OCI-LY7 (cell line): ENCODE results near the gene PRR5L. TPM values are rescaled to one million over a fixed set of nuclear protein-coding genes. Genes with fewer than 3 reads are reported as not detected.
A peak's percentile ranks its signal among the peaks of the same experiment; 100 is the strongest.

Experiments used
- BruUV-seq: library from RNA; stranded (reverse); fragments of 400-500 nt; replicated peaks from 2 replicates; lab custom pipeline; 2021; lab: Mats Ljungman, UMichigan
- CTCF ChIA-PET: fragments of 300-600 bp; sonication (Branson Sonifier 250); formaldehyde crosslinking; loops from one replicate; lab custom pipeline; 2022; ENCODE audit warnings: antibody characterized with exemption; ENCODE audit not compliant: unreplicated experiment; lab: Charles Lee
- POLR2A ChIA-PET: fragments of 300-600 bp; sonication (Branson Sonifier 250); formaldehyde crosslinking; loops from one replicate; lab custom pipeline; 2022; ENCODE audit warnings: antibody characterized with exemption; lab: Charles Lee
- DNase-seq: peaks from one replicate; pipeline ENCODE4 v3.0.0-alpha.2; 2015; ENCODE audit warnings: low spot score
- H2AFZ ChIP-seq: fragments of 200-600 bp; sonication (generic), shearing (Covaris generic); 2 replicates; pipeline ENCODE4 v1.6.1; 2014; ENCODE audit warnings: mild to moderate bottlenecking, antibody characterized with exemption, low read length, moderate library complexity
- H3K27ac ChIP-seq: fragments of 200-600 bp; sonication (generic); 2 replicates; pipeline ENCODE4 v1.5.1; 2014; ENCODE audit warnings: mixed run types, low read depth, mild to moderate bottlenecking, moderate library complexity, low read length, inconsistent platforms; ENCODE audit not compliant: poor library complexity, severe bottlenecking
- H3K36me3 ChIP-seq: fragments of 200-600 bp; sonication (generic); 2 replicates; pipeline ENCODE4 v1.6.1; 2014; ENCODE audit warnings: mild to moderate bottlenecking, antibody characterized with exemption, low read length, moderate library complexity, mixed read lengths; ENCODE audit not compliant: insufficient read depth
- H3K4me1 ChIP-seq: fragments of 200-600 bp; sonication (generic); 2 replicates; pipeline ENCODE4 v1.5.1; 2014; ENCODE audit warnings: mild to moderate bottlenecking, low read length; ENCODE audit not compliant: insufficient read depth, poor library complexity, severe bottlenecking
- H3K4me2 ChIP-seq: fragments of 200-600 bp; sonication (generic); 2 replicates; pipeline ENCODE4 v1.6.1; 2014; ENCODE audit warnings: mild to moderate bottlenecking, low read length
- H3K4me3 ChIP-seq: fragments of 200-600 bp; sonication (generic); 2 replicates; pipeline ENCODE4 v1.5.1; 2014; ENCODE audit warnings: mild to moderate bottlenecking, low read depth, low read length; ENCODE audit not compliant: poor library complexity, severe bottlenecking
- H3K79me2 ChIP-seq: fragments of 200-600 bp; sonication (generic); 2 replicates; pipeline ENCODE4 v1.6.1; 2016; ENCODE audit warnings: low read depth, mild to moderate bottlenecking, low read length, moderate library complexity, mixed read lengths; ENCODE audit not compliant: insufficient read depth
- H3K9me2 ChIP-seq: fragments of 200-600 bp; sonication (generic); 2 replicates; pipeline ENCODE4 v1.6.1; 2016; ENCODE audit warnings: mild to moderate bottlenecking, low read length, mixed read lengths; ENCODE audit not compliant: insufficient read depth
- H3K9me3 ChIP-seq: fragments of 200-600 bp; sonication (generic); 2 replicates; pipeline ENCODE4 v1.6.1; 2014; ENCODE audit warnings: mild to moderate bottlenecking, mixed run types, low read length, mixed read lengths
- H4K20me1 ChIP-seq: fragments of 200-600 bp; sonication (generic); 2 replicates; pipeline ENCODE4 v1.6.1; 2014; ENCODE audit warnings: mild to moderate bottlenecking, antibody characterized with exemption, low read length, moderate library complexity, mixed read lengths; ENCODE audit not compliant: insufficient read depth
- EZH2phosphoT487 ChIP-seq: fragments of 200-600 bp; sonication (generic); IDR thresholded peaks from 2 replicates; pipeline ENCODE4 v1.6.1; 2018; ENCODE audit warnings: low read depth, borderline replicate concordance, mild to moderate bottlenecking, mixed run types, antibody characterized with exemption, low read length, moderate library complexity, mixed read lengths
- intact Hi-C: fragments of 100-400 bp; cut with micrococcal nuclease; formaldehyde crosslinking; loops from one replicate; pipeline ENCODE4 v1.10.0; 2022; ENCODE audit not compliant: unreplicated experiment
- total RNA-seq, 2 experiments: library from RNA; depleted of rRNA in 1 of 2; stranded (reverse); fragments of >200 nt in 1 of 2; shearing (Covaris generic) in 1 of 2; gene quantifications; 2 replicates each; pipeline ENCODE4 v1.2.3, GENCODE V29; 2014 to 2022
- TF ChIP-seq, protein P1 (sequence below): fragments of 200-600 bp; sonication (generic); conservative IDR thresholded peaks from 2 replicates; pipeline ENCODE4 v1.5.1; 2014; ENCODE audit warnings: mild to moderate bottlenecking, antibody characterized with exemption, low read length, moderate library complexity, mixed read lengths

The PRR5L gene
- total RNA-seq, 2 experiments from 2014 or later: not detected

DNA sequence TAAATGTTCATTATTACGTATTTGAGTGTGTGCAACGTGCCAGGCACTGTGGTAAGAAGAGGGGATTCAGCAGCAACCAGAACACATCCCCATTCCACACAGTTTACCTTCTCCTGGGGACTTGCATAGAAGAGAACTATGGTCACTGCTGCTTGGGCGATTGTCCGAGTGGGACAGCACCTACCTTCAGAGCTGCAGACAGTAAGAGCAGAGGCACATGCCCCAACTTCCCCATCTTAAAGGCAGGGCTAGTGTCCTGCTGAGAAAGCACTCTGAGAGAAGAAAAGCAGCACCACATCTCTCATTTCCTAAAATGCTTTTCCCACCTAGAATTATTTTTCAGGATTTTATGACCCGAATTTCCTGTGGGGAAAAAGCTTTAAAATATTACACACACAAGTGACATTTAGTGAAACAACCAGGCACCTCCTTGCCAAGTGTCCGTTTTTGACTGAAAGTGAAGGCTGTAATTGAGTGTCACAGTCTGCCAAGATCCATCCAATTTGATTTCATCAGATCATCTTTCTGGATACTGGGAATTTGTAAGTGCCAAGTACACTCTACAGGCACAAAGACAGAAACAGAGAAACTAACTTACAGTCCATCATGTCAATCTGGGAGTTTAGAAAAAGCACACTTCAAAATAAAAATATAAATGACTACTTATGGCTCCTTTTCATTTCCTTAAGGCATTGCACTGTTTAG is 189.4 kb downstream of the PRR5L start:
- CTCF ChIA-PET: no interaction called here
- H3K27ac ChIP-seq: no peak overlapping the region

DNA sequence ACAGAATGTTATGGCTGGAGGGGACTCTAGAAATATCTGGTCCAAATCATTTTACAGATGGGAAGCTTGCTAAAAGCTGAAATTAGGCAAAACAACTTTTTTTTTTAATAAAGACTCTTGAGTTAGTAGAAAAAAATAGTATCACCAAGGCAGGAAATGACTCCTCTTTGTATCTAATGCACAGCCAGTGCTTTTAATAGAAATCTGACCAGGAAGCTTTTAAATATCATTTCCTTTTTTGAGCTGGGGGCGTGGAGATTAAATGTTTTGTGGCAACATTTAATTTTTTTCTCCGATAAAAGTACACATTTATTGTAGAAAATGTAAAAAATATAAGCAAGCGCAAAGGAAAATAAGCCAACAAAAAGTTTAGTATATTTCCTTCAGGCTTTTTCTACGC is 191.5 kb downstream of the PRR5L start:
- intact Hi-C loops: no loop called here
- peaks cover 74% of the 10 kb centered on the region for H3K36me3 ChIP-seq
- peak overlapping the region; percentile 47 for H3K4me2 ChIP-seq
- H3K9me3 ChIP-seq: no peaks in the 10 kb centered on the region
- no TSS peak for BruUV-seq
- no peaks in the 10 kb centered on the region for H3K9me2 ChIP-seq
- POLR2A ChIA-PET: interaction anchor here (0.6 to 1.5 kb wide), 8 partner anchors 9 to 200 kb away, joined by 3 to 9 read pairs (median 4); no protein-coding TSS in a partner anchor
- peaks cover 9% of the 10 kb centered on the region; the same call in 1 of the 2 replicates for H3K79me2 ChIP-seq
- peak; percentile 58 for DNase-seq
- CTCF ChIA-PET: interaction anchor here (1.1 kb wide), 1 partner anchor 9 kb away, joined by 5 read pairs; no protein-coding TSS in a partner anchor
- no peak for TF ChIP-seq EZH2phosphoT487
- peak overlapping the region; percentile 28 for H3K4me3 ChIP-seq
- H3K27ac ChIP-seq: peak overlapping the region; percentile 70
- peaks cover 18% of the 10 kb centered on the region for H3K4me1 ChIP-seq
- no peaks in the 10 kb centered on the region for H4K20me1 ChIP-seq
- no peak overlapping the region for H2AFZ ChIP-seq

More for the DNA sequence above, 189.4 kb downstream of the PRR5L start:
- TF ChIP-seq, protein P1, sequence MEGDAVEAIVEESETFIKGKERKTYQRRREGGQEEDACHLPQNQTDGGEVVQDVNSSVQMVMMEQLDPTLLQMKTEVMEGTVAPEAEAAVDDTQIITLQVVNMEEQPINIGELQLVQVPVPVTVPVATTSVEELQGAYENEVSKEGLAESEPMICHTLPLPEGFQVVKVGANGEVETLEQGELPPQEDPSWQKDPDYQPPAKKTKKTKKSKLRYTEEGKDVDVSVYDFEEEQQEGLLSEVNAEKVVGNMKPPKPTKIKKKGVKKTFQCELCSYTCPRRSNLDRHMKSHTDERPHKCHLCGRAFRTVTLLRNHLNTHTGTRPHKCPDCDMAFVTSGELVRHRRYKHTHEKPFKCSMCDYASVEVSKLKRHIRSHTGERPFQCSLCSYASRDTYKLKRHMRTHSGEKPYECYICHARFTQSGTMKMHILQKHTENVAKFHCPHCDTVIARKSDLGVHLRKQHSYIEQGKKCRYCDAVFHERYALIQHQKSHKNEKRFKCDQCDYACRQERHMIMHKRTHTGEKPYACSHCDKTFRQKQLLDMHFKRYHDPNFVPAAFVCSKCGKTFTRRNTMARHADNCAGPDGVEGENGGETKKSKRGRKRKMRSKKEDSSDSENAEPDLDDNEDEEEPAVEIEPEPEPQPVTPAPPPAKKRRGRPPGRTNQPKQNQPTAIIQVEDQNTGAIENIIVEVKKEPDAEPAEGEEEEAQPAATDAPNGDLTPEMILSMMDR: no peak
- no peak for TF ChIP-seq EZH2phosphoT487
- Histone ChIP-seq H3K9me3 (no peaks in the 10 kb centered on the region), H3K4me3 (no peak overlapping the region), H3K9me2 (no peaks in the 10 kb centered on the region), H3K36me3 (peaks cover 57% of the 10 kb centered on the region), H3K79me2 (peaks cover 9% of the 10 kb centered on the region; the same call in 1 of the 2 replicates), H3K4me2 (no peak overlapping the region), H2AFZ (no peak overlapping the region), H4K20me1 (no peaks in the 10 kb centered on the region), H3K4me1 (peaks cover 18% of the 10 kb centered on the region)
- no TSS peak for BruUV-seq
- no peak for DNase-seq
- intact Hi-C loops: no loop called here
- POLR2A ChIA-PET: interaction anchor here (1.2 kb wide), 1 partner anchor 122 kb away, joined by 3 read pairs; no protein-coding TSS in a partner anchor

DNA sequence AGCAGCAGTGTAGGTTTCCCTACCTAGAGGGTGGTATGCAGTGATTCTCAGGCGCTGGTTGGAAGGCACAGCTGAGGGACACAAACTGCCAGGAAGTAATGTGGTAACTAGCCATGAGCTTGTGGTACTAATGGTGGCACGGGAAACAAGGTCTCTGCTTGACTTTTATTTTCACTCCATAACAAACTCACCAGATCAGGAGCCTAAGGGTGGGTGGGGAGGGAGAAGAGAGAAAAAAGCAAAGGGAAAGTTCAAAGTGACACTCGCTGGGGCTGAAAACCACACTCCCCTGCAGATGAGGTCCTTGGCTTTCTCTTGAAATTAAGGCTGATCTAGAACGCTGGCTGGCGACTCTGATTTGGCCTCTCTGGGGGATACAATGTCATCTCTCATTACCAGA is 192.0 kb downstream of the PRR5L start:
- Histone ChIP-seq H3K36me3 (peaks cover 79% of the 10 kb centered on the region), H3K4me1 (peaks cover 18% of the 10 kb centered on the region), H2AFZ (no peak overlapping the region), H3K27ac (peak overlapping the region; percentile 70), H3K9me3 (no peaks in the 10 kb centered on the region), H4K20me1 (no peaks in the 10 kb centered on the region), H3K4me3 (peak overlapping the region; percentile 28), H3K4me2 (peak overlapping the region; percentile 47), H3K9me2 (no peaks in the 10 kb centered on the region), H3K79me2 (peaks cover 9% of the 10 kb centered on the region; the same call in 1 of the 2 replicates)
- ChIA-PET CTCF (interaction anchor here (1.1 kb wide), 1 partner anchor 10 kb away, joined by 5 read pairs; no protein-coding TSS in a partner anchor), POLR2A (interaction anchor here (0.6 to 1.5 kb wide), 11 partner anchors 9 to 200 kb away, joined by 3 to 9 read pairs (median 4); no protein-coding TSS in a partner anchor)
- BruUV-seq: no TSS peak
- intact Hi-C loops: no loop called here
- TF ChIP-seq EZH2phosphoT487: no peak
- TF ChIP-seq, protein P1: no peak
- DNase-seq: peak; percentile 33
